ENCODE results near the gene PORCN. TPM values are rescaled to one million over a fixed set of nuclear protein-coding genes. Genes with fewer than 3 reads are reported as not detected.

Gene PORCN
- total RNA-seq, 1 experiment from 2014 or later, result 12.9 TPM

- no peak for ATAC-seq
- Histone ChIP-seq H3K79me2 (ENCODE audit: insufficient read depth, low read length) (no peaks in the 10 kb centered on the region), H3K9ac (ENCODE audit: low read length) (no peak overlapping the region), H3K4me1 (ENCODE audit: control insufficient read depth in 1 of 2, insufficient read depth in 2 of 2, low read length in 2 of 2) (no peaks in the 10 kb centered on the region), H3K36me3 (ENCODE audit: control insufficient read depth in 1 of 2, insufficient read depth in 2 of 2, low read length in 2 of 2) (no peaks in the 10 kb centered on the region), H3K9me2 (ENCODE audit: insufficient read depth) (no peaks in the 10 kb centered on the region), H3K4me3 (replicated peaks in 1 of 2; ENCODE audit: low read depth in 1 of 2, low read length in 2 of 2) (no peak overlapping the region), H3K27me3 (ENCODE audit: insufficient read depth, low read length) (no peaks in the 10 kb centered on the region), H3K27ac (ENCODE audit: low read depth, low read length) (no peak overlapping the region), H4K20me1 (ENCODE audit: insufficient read depth) (no peaks in the 10 kb centered on the region), H3K4me2 (ENCODE audit: low read length) (no peak overlapping the region), H3K9me3 (ENCODE audit: control insufficient read depth in 1 of 2, insufficient read depth in 1 of 2, low read depth in 1 of 2, low read length in 2 of 2) (no peaks in the 10 kb centered on the region), H2AFZ (ENCODE audit: low read depth, low read length, poor library complexity, severe bottlenecking) (no peak overlapping the region)
- no peak for DNase-seq (ENCODE audit: low read depth, low spot score)
- RAD21 ChIA-PET (ENCODE audit: low non-redundant PET in 1 of 2, low total read pairs in 2 of 2, uncharacterized antibody in 2 of 2, unreplicated experiment in 2 of 2), result no interaction called here
- intact Hi-C loops (cut with micrococcal nuclease), result no loop called here
- CTCF ChIA-PET, result no interaction called here
- TF ChIP-seq, protein P1, sequence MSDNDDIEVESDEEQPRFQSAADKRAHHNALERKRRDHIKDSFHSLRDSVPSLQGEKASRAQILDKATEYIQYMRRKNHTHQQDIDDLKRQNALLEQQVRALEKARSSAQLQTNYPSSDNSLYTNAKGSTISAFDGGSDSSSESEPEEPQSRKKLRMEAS (IDR thresholded peaks at IDR 0.05), result no peak
- TF ChIP-seq SIN3A (IDR thresholded peaks at IDR 0.05; ENCODE audit: low read depth) (no peak), EZH2phosphoT487 (IDR thresholded peaks at IDR 0.05; ENCODE audit: borderline replicate concordance) (no peak), POLR2A (IDR thresholded peaks at IDR 0.05; ENCODE audit: borderline replicate concordance, extremely low read depth, insufficient read depth, insufficient read length) (no peak), EGR1 (IDR thresholded peaks at IDR 0.05; ENCODE audit: low read depth) (no peak), EZH2 (IDR thresholded peaks at IDR 0.05) (no peak), YY1 (IDR thresholded peaks at IDR 0.05; ENCODE audit: extremely low read depth, insufficient replicate concordance, low read depth, low read length) (no peak), JUND (IDR thresholded peaks at IDR 0.05) (no peak), FOSL1 (IDR thresholded peaks at IDR 0.05; ENCODE audit: low read depth) (no peak), SP1 (IDR thresholded peaks at IDR 0.05; ENCODE audit: low read depth) (no peak), POLR2AphosphoS5 (IDR thresholded peaks at IDR 0.05; ENCODE audit: low read depth, low read length) (no peak), CBX3 (IDR thresholded peaks at IDR 0.05; ENCODE audit: low read depth) (no peak), SRF (IDR thresholded peaks at IDR 0.05; ENCODE audit: low read depth) (no peak), ZNF274 (IDR thresholded peaks at IDR 0.05; ENCODE audit: low read depth, low read length) (no peak), ZFX (IDR thresholded peaks at IDR 0.05) (no peak), TCF7L2 (IDR thresholded peaks at IDR 0.05; ENCODE audit: borderline replicate concordance, extremely low read depth, insufficient read depth, insufficient read length) (no peak), REST (IDR thresholded peaks at IDR 0.05; ENCODE audit: low read depth) (no peak)
- TF ChIP-seq, protein P2, sequence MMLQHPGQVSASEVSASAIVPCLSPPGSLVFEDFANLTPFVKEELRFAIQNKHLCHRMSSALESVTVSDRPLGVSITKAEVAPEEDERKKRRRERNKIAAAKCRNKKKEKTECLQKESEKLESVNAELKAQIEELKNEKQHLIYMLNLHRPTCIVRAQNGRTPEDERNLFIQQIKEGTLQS (IDR thresholded peaks at IDR 0.05), result no peak
- TF ChIP-seq, protein P3, sequence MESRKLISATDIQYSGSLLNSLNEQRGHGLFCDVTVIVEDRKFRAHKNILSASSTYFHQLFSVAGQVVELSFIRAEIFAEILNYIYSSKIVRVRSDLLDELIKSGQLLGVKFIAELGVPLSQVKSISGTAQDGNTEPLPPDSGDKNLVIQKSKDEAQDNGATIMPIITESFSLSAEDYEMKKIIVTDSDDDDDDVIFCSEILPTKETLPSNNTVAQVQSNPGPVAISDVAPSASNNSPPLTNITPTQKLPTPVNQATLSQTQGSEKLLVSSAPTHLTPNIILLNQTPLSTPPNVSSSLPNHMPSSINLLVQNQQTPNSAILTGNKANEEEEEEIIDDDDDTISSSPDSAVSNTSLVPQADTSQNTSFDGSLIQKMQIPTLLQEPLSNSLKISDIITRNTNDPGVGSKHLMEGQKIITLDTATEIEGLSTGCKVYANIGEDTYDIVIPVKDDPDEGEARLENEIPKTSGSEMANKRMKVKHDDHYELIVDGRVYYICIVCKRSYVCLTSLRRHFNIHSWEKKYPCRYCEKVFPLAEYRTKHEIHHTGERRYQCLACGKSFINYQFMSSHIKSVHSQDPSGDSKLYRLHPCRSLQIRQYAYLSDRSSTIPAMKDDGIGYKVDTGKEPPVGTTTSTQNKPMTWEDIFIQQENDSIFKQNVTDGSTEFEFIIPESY (IDR thresholded peaks at IDR 0.05; ENCODE audit: extremely low read depth, insufficient replicate concordance, low read length), result no peak
- POLR2A ChIA-PET, result interaction anchor here (0.6 kb wide), 1 partner anchor 16 kb away, joined by 3 read pairs; no protein-coding TSS in a partner anchor
- BruUV-seq (replicated peaks), result no TSS peak
These were observed 40.1 kb downstream of the PORCN start for GRCh38 chrX:48548871-48549270.
